GM21825 (cell line): ENCODE results near the gene PPP1CB.
"Not testable (repeated sequence)": the region's sequence is repeated elsewhere in the genome, so short reads cannot be mapped to it uniquely, and the experiment has no call there.

Experiments used
- ATAC-seq: cut with Tn5 transposase; IDR thresholded peaks from one replicate; pipeline ENCODE4 v1.9.1; 2021; ENCODE audit warnings: mild to moderate bottlenecking, moderate library complexity; ENCODE audit not compliant: unreplicated experiment

PPP1CB gene

DNA sequence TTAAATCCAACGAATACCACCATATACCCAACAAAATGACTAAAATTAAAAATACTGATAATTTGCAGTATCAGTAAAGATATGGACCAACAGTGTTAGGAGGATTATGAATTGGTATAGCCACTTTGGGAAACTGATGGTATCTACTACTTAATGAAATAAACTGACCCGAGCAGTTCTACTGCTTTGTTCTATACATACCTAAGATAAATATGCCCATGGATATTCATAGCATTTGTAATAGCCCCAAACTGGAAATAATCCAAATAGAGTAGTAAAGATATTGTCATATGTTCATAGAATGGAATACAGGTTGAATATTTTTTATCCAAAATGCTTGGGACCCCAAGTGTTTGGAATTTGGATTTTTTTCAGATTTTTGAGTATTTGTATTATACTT is 20.7 kb downstream of the PPP1CB start:
- no peak for ATAC-seq

DNA sequence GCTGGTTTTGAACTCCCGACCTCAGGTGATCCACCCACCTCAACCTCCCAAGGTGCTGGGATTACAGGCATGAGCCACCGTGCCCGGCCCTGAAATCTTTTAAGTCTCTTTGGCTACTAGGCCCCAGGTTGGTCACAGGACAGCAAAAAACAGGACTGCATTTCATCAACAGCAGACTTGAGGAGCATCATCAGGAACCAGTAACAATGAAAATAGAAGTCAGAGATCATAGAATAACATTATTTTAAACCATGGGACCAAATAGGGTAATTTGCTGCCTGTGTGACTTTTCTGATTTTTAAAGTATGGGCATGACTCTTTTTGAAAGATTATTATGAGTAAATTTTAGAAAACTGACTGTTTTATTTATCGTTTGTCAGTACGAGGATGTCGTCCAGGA is 24.8 kb downstream of the PPP1CB start:
- ATAC-seq: no peak

DNA sequence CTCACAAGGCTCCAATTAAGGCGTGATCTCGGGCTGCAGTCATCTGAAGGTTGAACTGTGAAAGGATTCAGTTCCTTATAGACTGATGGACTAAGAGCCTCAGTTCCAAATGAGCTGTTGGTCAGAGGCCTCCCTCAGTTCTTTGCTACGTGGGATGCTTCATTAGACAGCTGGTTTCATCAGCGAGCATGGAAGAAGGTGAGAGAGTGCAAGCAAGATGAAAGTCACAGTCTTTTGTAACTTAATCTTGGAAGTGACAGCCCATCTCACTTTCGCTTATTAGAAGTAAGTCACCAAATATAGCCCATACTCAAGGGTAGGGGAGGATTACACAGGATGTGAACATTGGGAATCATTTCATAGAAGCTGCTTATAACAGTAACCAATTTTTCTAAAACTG is 26.8 kb downstream of the PPP1CB start:
- ATAC-seq: no peak

GRCh38 chr2:28779001-28779400 is 27.4 kb downstream of the PPP1CB start:
- ATAC-seq: no peak

- no peak for ATAC-seq
Measured at GRCh38 chr2:28780496-28780895, 28.9 kb downstream of the PPP1CB start.

DNA sequence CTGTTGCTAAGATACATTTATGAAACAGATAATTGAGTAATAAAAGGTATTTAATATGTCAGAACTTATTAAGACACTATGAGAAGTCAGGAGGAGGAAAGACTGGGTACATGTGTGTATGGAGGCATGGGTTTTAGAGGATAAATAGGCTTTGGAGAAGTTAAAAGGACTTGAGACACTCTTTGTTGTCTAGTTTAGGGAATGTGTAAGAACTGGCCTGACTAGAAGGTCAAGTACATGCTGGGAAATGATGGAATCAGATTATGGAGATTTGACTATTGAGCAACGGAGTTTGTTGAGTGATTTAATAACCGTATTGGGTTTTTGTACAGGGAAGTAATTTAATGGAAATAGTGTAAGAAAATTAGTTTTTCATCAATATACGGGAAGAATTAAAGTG is 30.8 kb downstream of the PPP1CB start:
- no peak for ATAC-seq

- not testable (repeated sequence) for ATAC-seq
Measured at GRCh38 chr2:28784570-28784969, 32.9 kb downstream of the PPP1CB start.

GRCh38 chr2:28796620-28797019 is 45.0 kb downstream of the PPP1CB start:
- ATAC-seq: no peak

GRCh38 chr2:28801726-28802125 is 50.1 kb downstream of the PPP1CB start:
- no peak for ATAC-seq

GRCh38 chr2:28802975-28803429 is 51.4 kb downstream of the PPP1CB start:
- ATAC-seq: no peak

DNA sequence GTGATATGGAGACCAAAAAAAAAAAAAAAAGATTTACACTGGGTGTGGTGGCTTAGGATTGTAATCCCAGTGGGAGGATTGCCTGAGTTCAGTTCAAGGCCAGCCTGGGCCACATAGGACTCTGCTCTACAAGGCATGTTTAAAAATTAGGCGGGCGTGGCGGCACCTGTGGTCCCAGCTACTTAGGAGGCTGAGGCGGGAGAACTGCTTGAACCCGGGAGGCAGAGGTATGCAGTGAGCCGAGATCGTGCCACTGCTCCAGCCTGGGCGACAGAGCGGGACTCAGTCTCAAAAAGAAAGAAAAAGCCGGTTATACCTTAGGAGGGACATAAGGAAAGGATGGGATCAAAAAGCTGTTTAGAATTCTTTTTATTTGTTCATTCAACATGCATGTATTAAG is 58.3 kb downstream of the PPP1CB start:
- no peak for ATAC-seq

DNA sequence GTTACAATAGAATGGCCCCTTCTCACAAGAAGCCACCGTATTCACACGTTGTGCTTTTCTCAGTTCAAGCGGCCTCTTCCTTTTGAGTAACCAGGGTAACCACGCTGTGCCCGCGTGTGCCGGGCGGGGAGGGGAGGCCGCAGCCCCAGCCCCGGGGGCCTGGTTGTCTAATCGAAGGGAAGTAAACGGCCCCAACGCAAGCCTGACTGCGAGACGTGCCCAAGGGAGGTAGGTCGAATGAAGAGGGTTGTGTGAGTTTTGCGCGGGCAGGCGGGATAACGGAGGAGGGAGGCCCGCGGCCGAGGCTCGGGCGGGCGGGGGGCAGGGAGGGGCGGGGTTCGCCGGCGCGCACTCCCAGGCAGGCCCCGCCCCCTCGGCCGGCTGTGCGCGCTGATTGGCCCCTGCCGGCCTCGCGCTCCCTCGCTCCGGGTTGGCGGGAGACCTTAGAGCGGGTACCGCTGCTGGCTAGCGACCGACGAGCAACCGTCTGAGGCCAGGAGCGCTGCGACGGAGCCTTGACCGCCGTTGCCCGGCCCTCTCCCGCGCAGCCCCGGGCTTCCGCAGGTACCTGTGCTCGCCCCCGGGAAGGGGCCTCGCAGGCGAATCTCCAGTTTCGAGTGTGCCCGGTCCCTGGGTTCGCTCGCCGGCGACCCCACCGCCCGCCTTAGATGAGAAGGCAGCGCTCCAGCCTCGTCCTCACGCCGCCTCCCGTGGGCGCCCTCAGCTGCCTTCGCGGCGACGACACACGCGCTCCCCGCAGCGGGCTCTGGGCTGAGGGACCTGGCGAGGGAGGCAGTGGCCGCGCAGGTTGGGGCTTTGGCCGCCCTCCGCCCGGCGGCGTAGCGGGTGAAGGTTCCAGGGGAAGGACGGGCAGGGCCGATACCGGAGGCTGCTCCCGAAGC is 59.0 kb downstream of the PPP1CB start, which contains the start of gene SPDYA:
SPDYA (plus strand) TSS at position 451 of the 902 bp plus-strand sequence. CDS start 5,181 bp downstream, outside the sequence.
- peak; percentile 86 for ATAC-seq

- no peak for ATAC-seq
Measured at GRCh38 chr2:28818053-28818452, 66.4 kb downstream of the PPP1CB start.

DNA sequence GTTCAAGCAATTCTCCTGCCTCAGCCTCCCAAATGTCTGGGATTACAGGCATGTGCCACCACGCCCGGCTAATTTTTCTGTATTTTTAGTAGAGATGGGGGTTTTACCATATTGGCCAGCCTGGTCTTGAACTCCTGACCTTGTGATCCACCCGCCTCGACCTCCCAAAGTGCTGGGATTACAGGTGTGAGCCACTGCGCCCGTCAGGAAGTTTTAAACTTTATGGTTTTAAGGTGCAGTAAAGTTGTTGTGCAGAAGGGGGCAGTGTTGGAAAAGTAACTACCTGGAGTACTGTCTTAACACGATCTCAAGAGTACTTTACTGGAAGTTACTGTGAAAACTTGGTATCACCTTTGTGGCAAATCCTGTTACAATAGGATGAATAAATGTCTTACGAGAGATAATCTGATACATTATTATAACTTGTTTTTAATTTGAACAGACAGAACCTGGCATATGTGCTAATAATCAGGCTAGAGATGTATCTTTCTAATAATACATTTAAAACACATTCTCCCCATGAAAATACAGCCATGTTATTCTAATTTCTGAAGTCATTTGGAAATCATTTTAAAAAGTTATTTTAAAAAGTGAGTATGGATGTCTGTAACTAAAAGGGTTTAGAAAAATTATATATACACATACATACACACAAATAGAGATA is 69.8 kb downstream of the PPP1CB start:
- ATAC-seq: peak; percentile 52

DNA sequence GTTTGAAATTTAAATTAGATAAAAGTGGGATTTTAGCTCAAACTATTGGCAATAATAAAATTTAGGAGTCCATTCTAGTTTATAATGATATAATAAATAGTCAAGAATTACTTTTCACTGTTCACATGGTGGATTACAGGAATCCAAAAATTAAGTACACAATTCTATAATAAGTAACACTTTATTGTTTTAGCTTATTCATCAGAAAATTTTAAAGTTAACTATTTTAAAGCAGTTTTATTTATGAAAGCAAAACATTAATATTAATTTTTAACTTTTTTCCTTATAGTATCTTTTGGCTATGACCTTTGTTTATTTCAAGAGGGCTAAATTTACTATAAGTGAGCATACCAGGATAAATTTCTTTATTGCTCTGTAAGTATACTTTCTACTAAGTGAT is 70.4 kb downstream of the PPP1CB start:
- no peak for ATAC-seq

DNA sequence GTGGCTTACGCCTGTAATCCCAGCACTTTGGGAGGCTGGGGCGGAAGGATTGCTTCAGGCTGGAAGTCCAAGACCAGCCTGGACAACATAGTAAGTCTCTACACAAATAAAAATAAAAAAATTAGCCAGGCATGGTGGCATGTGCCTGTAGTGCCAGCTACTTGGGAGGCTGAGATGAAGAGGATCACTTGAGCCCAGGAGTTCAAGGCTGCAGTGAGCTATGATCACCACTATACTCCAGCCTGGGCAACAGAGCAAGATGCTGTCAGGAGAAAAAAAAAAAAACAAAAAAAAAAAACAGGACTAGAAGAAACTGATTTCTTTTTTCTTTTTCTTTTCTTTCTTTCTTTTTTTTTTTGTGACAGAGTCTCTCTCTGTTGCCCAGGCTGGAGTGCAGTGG is 72.6 kb downstream of the PPP1CB start:
- ATAC-seq: no peak

DNA sequence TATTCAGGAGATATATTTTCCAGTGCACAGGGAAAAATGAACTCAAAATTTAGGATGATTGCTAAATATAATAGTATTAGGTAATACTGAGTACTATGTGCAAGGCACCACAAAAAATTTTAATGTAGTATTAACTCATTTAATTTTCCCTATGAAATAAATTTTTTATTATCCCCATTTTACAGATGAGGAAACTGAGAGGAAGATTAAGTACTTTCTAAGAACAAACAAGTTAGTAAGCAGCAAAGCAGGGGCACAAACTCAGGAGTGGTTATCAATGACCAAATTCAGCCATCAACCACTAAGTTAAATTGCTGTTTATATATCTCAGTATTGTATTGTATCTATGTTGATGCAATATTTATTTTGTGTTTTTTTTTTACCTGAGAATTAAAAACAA is 73.2 kb downstream of the PPP1CB start:
- ATAC-seq: no peak

GRCh38 chr2:28828382-28828781 is 76.8 kb downstream of the PPP1CB start:
- ATAC-seq: no peak

GRCh38 chr2:28833740-28834470 is 82.3 kb downstream of the PPP1CB start:
- ATAC-seq: no peak

- ATAC-seq: no peak
Measured at GRCh38 chr2:28835781-28836180, 84.2 kb downstream of the PPP1CB start.

- ATAC-seq: no peak
Measured at GRCh38 chr2:28838971-28839370, 87.3 kb downstream of the PPP1CB start.
